Measurements from ENCODE around the gene TAS1R1. TPM values are rescaled to one million over a fixed set of nuclear protein-coding genes. Genes with fewer than 3 reads are reported as not detected.

Gene TAS1R1
- total RNA-seq, 1 donor from 2014 or later, result not detected

- Histone ChIP-seq H3K36me3 (peaks cover 0 to 23% of the 10 kb centered on the region in 2 donors), H3K9me3 (no peaks in the 10 kb centered on the region), H3K4me3 (no peak overlapping the region), H3K27ac (no peak overlapping the region), H3K4me1 (peaks cover 21% of the 10 kb centered on the region), H3K27me3 (no peaks in the 10 kb centered on the region)
- intact Hi-C loops (cut with DNase I), result no loop called here
- TF ChIP-seq POLR2AphosphoS5 (IDR thresholded peaks at IDR 0.05; ENCODE audit: insufficient read depth in 1 of 2, low read depth in 1 of 2) (no peak), CTCF (IDR thresholded peaks at IDR 0.05) (no peak), POLR2A (IDR thresholded peaks at IDR 0.05) (no peak)
- DNase-seq (ENCODE audit: extremely low spot score in 2 of 2), result no peak
Observed at GRCh38 chr1:6521536-6521935, 33.6 kb upstream of the TAS1R1 start.

- Histone ChIP-seq H3K4me1 (peaks cover 21% of the 10 kb centered on the region), H3K9me3 (no peaks in the 10 kb centered on the region), H3K36me3 (peaks cover 0 to 34% of the 10 kb centered on the region in 2 donors), H3K4me3 (no peak overlapping the region), H3K27ac (no peak overlapping the region), H3K27me3 (no peaks in the 10 kb centered on the region)
- TF ChIP-seq POLR2AphosphoS5 (IDR thresholded peaks at IDR 0.05; ENCODE audit: insufficient read depth in 1 of 2, low read depth in 1 of 2) (no peak), POLR2A (IDR thresholded peaks at IDR 0.05) (no peak), CTCF (IDR thresholded peaks at IDR 0.05) (no peak)
- intact Hi-C loops (cut with DNase I), result no loop called here
- DNase-seq (ENCODE audit: extremely low spot score in 2 of 2), result no peak
Observed at GRCh38 chr1:6523566-6523965, 31.5 kb upstream of the TAS1R1 start.

GRCh38 chr1:6526316-6526715 lies 28.8 kb upstream of the TAS1R1 start:
- Histone ChIP-seq H3K9me3 (no peaks in the 10 kb centered on the region), H3K36me3 (peaks cover 0 to 54% of the 10 kb centered on the region in 2 donors), H3K4me3 (no peak overlapping the region), H3K4me1 (no peaks in the 10 kb centered on the region), H3K27ac (no peak overlapping the region), H3K27me3 (no peaks in the 10 kb centered on the region)
- DNase-seq (ENCODE audit: extremely low spot score in 2 of 2), result no peak
- no peak for TF ChIP-seq POLR2A (IDR thresholded peaks at IDR 0.05)
- no peak for TF ChIP-seq CTCF (IDR thresholded peaks at IDR 0.05)
- TF ChIP-seq POLR2AphosphoS5 (IDR thresholded peaks at IDR 0.05; ENCODE audit: insufficient read depth in 1 of 2, low read depth in 1 of 2), result no peak
- intact Hi-C loops (cut with DNase I), result no loop called here

GRCh38 chr1:6528492-6528891 lies 26.6 kb upstream of the TAS1R1 start:
- Histone ChIP-seq H3K27me3 (no peaks in the 10 kb centered on the region), H3K27ac (no peak overlapping the region), H3K4me3 (no peak overlapping the region), H3K9me3 (no peaks in the 10 kb centered on the region), H3K4me1 (no peaks in the 10 kb centered on the region), H3K36me3 (peaks cover 0 to 74% of the 10 kb centered on the region in 2 donors)
- TF ChIP-seq POLR2A (IDR thresholded peaks at IDR 0.05), result no peak
- TF ChIP-seq CTCF (IDR thresholded peaks at IDR 0.05), result no peak
- TF ChIP-seq POLR2AphosphoS5 (IDR thresholded peaks at IDR 0.05; ENCODE audit: insufficient read depth in 1 of 2, low read depth in 1 of 2), result no peak
- no peak for DNase-seq (ENCODE audit: extremely low spot score in 2 of 2)
- intact Hi-C loops (cut with DNase I), result no loop called here

- no peaks in the 10 kb centered on the region for H3K9me3 ChIP-seq
- H3K4me3 ChIP-seq, result no peak overlapping the region
- no peak overlapping the region for H3K27ac ChIP-seq
- H3K4me1 ChIP-seq, result no peaks in the 10 kb centered on the region
- intact Hi-C loops (cut with DNase I), result no loop called here
- TF ChIP-seq POLR2A (IDR thresholded peaks at IDR 0.05) (no peak), CTCF (IDR thresholded peaks at IDR 0.05) (no peak), POLR2AphosphoS5 (IDR thresholded peaks at IDR 0.05; ENCODE audit: insufficient read depth in 1 of 2, low read depth in 1 of 2) (no peak)
- H3K36me3 ChIP-seq, result peaks cover 0 to 79% of the 10 kb centered on the region in 2 donors
- DNase-seq (ENCODE audit: extremely low spot score in 2 of 2), result no peak
- H3K27me3 ChIP-seq, result no peaks in the 10 kb centered on the region
Observed at GRCh38 chr1:6530504-6531160, 24.5 kb upstream of the TAS1R1 start.
